A549 (cell line): ENCODE measurements around the gene TRIM7. TPM values are rescaled to one million over a fixed set of nuclear protein-coding genes. Genes with fewer than 3 reads are reported as not detected.

ENCODE experiments used
- ATAC-seq, 2 experiments: fragments of 200-7000 bp in 1 of 2; fragments of >200 bp in 1 of 2; cut with Nextera tagmentation in 1 of 2; cut with Tn5 transposase in 1 of 2; 3 replicates each; pipeline versions ENCODE4 v1.8.0 to v1.9.1; 2018 to 2020; ENCODE audit warnings: mild to moderate bottlenecking in 1 of 2, moderate library complexity in 1 of 2
- CTCF ChIA-PET: fragments of 300-600 bp; sonication (Branson Sonifier 250); formaldehyde crosslinking; extraction: SDS; loops from one replicate; lab custom pipeline; 2021; ENCODE audit warnings: antibody characterized with exemption, inconsistent platforms; lab: Yijun Ruan, JAX
- POLR2A ChIA-PET: fragments of 350-600 bp; formaldehyde crosslinking; extraction: SDS; loops from one replicate; lab custom pipeline; 2021; ENCODE audit warnings: antibody characterized with exemption, inconsistent platforms; lab: Yijun Ruan, JAX
- DNase-seq, 2 experiments: peaks; one replicate each; pipeline versions ENCODE4 v3.0.0 to v3.0.0-alpha.2; 2011 to 2016; ENCODE audit warnings: low read depth in 1 of 2, low spot score in 1 of 2
- FAIRE-seq: peaks from 2 replicates; lab custom pipeline; 2011; peaks lifted over from hg19 to GRCh38; lab: Jason Lieb, UNC
- H3K27ac ChIP-seq, 2 experiments: fragments of >200 bp; sonication (Bioruptor Twin); formaldehyde crosslinking; 3 replicates each; pipeline ENCODE4 v1.5.1; 2016 to 2017
- H3K4me1 ChIP-seq: fragments of >200 bp; sonication (Bioruptor Twin); formaldehyde crosslinking; 3 replicates; pipeline ENCODE4 v1.6.1; 2016
- H3K4me2 ChIP-seq: fragments of >200 bp; sonication (Bioruptor Twin); formaldehyde crosslinking; 3 replicates; pipeline ENCODE4 v1.6.1; 2016
- H3K4me3 ChIP-seq: fragments of >200 bp; sonication (Bioruptor Twin); formaldehyde crosslinking; 3 replicates; pipeline ENCODE4 v1.5.1; 2016
- H3K9me3 ChIP-seq: fragments of >200 bp; sonication (Bioruptor Twin); formaldehyde crosslinking; 3 replicates; pipeline ENCODE4 v1.6.1; 2016
- BHLHE40 ChIP-seq: IDR thresholded peaks from 2 replicates; pipeline ENCODE4 v1.6.1; 2012; ENCODE audit warnings: low read depth, low read length, inconsistent platforms
- ESRRA ChIP-seq: fragments of 150-350 bp; IDR thresholded peaks from 2 replicates; pipeline ENCODE4 v1.6.1; 2014; ENCODE audit warnings: mild to moderate bottlenecking, low read length, borderline replicate concordance
- FOSB ChIP-seq: fragments of 250-450 bp; sonication (Bioruptor Pico); IDR thresholded peaks from 2 replicates; pipeline ENCODE4 v1.5.0; 2020; ENCODE audit warnings: mild to moderate bottlenecking, moderate library complexity
- GATA3 ChIP-seq: IDR thresholded peaks from 2 replicates; pipeline ENCODE4 v1.6.1; 2012; ENCODE audit warnings: borderline replicate concordance
- HEYL ChIP-seq: fragments of 250-450 bp; sonication (Bioruptor Pico); IDR thresholded peaks from 2 replicates; pipeline ENCODE4 v1.8.0; 2021; ENCODE audit warnings: mild to moderate bottlenecking, moderate library complexity
- HOXB5 ChIP-seq: fragments of 250-450 bp; sonication (Bioruptor Pico); IDR thresholded peaks from 2 replicates; pipeline ENCODE4 v1.5.0; 2020; ENCODE audit warnings: mild to moderate bottlenecking, moderate library complexity
- JUN ChIP-seq, 2 experiments: fragments of >200 bp; sonication (Bioruptor Twin); formaldehyde crosslinking; IDR thresholded peaks; 2 replicates in 1 of 2; 3 replicates in 1 of 2; pipeline ENCODE4 v1.6.1; 2016 to 2017
- KDM1A ChIP-seq: fragments of 200-600 bp; sonication (generic); IDR thresholded peaks from 2 replicates; pipeline ENCODE4 v1.6.1; 2016; ENCODE audit warnings: low read depth, mild to moderate bottlenecking
- MAX ChIP-seq: IDR thresholded peaks from 2 replicates; pipeline ENCODE4 v1.6.1; 2012
- MYC ChIP-seq: IDR thresholded peaks from 2 replicates; pipeline ENCODE4 v1.6.1; 2012; ENCODE audit warnings: mild to moderate bottlenecking, inconsistent platforms, low read length, improper control_type of control experiment, borderline replicate concordance
- POLR2AphosphoS2 ChIP-seq: conservative IDR thresholded peaks from 2 replicates; pipeline ENCODE4 v1.6.1; 2012; ENCODE audit warnings: low read length, improper control_type of control experiment, inconsistent platforms
- RAD21 ChIP-seq, 2 experiments: fragments of >200 bp in 1 of 2; sonication (Bioruptor Twin) in 1 of 2; formaldehyde crosslinking in 1 of 2; IDR thresholded peaks in 1 of 2; conservative IDR thresholded peaks in 1 of 2; 2 replicates in 1 of 2; 3 replicates in 1 of 2; pipeline ENCODE4 v1.6.1; 2012 to 2018; ENCODE audit warnings: inconsistent platforms in 1 of 2
- RARB ChIP-seq: fragments of 250-450 bp; sonication (Bioruptor Pico); IDR thresholded peaks from 2 replicates; pipeline ENCODE4 v1.8.0; 2021; ENCODE audit warnings: mild to moderate bottlenecking, moderate library complexity
- TP53 ChIP-seq: fragments of 250-450 bp; sonication (Bioruptor Pico); IDR thresholded peaks from 2 replicates; pipeline ENCODE4 v1.5.0; 2021; ENCODE audit warnings: mild to moderate bottlenecking, moderate library complexity
- ZC3H11A ChIP-seq: fragments of 450-650 bp; IDR thresholded peaks from 2 replicates; pipeline ENCODE4 v1.6.1; 2014; ENCODE audit warnings: antibody characterized with exemption, mild to moderate bottlenecking
- ZNF302 ChIP-seq: fragments of 250-450 bp; sonication (Bioruptor Pico); IDR thresholded peaks from 2 replicates; pipeline ENCODE4 v1.9.0; 2021; ENCODE audit warnings: inconsistent platforms, mild to moderate bottlenecking, moderate library complexity
- WGBS: methylation state at CpG from one replicate; pipeline ENCODE4 v1.1.6; 2017; ENCODE audit errors: missing lambda C conversion rate; 5-methylcytosine and 5-hydroxymethylcytosine counted together
- polyA plus RNA-seq, 4 experiments: library from polyadenylated mRNA; depleted of rRNA in 3 of 4; stranded (reverse); fragments of >200 nt; fragmentation: RNase III in 1 of 4; extraction: RNeasy Plus Mini Kit Qiagen cat#74134 plus additional on column Dnase treatment in 1 of 4; gene quantifications; 2 replicates in 3 of 4; 3 replicates in 1 of 4; pipeline ENCODE4 v1.2.3, GENCODE V29; 2011 to 2017
- TF ChIP-seq, protein P1 (sequence below): fragments of 450-650 bp; IDR thresholded peaks from 2 replicates; pipeline ENCODE4 v1.6.1; 2014; ENCODE audit warnings: antibody characterized with exemption
- TF ChIP-seq, protein P2 (sequence below): IDR thresholded peaks from 2 replicates; pipeline ENCODE4 v1.6.1; 2012; ENCODE audit warnings: low read depth, borderline replicate concordance
- TF ChIP-seq, protein P3 (sequence below): fragments of 200-600 bp; sonication (generic); IDR thresholded peaks from 2 replicates; pipeline ENCODE4 v1.6.1; 2016; ENCODE audit warnings: antibody characterized with exemption, mild to moderate bottlenecking, moderate library complexity
- TF ChIP-seq, protein P4 (sequence below): fragments of 250-450 bp; sonication (Bioruptor Pico); IDR thresholded peaks from 2 replicates; pipeline ENCODE4 v1.5.0; 2020; ENCODE audit warnings: low read depth, mild to moderate bottlenecking, moderate library complexity

TRIM7 gene
- polyA plus RNA-seq, 2 of the 4 experiments (the other 2 are of a cell fraction), result 21.8 to 30.7 TPM

DNA sequence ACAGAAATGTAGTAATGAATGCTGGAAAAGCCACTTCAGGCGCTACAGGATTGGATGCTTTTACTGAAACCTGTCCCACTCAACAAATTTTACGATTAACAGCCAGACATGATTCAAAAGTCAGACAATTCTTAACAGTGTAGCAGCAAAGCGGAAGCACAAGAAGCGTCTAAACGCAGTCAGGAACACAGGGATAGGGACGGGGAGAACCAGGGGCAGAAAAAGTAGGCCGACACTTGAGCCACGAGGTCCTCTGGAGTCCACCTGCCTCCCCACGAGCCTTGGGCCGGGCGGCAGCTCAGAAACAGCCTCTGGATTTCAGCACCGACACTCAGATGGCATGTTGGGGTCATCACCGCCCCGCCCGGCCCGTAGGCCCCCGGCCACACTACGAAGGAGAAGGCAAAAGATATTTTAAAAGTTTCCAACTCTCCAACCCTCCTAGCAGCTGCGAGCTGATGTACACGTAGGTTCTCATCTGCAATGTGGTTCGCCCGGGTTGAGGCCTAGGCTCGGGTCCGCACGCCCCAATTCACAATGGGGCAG is 38.1 kb upstream of the TRIM7 start:
- Histone ChIP-seq H3K4me1 (peaks cover 50% of the 10 kb centered on the region), H3K4me3 (peak overlapping the region; percentile 82), H3K4me2 (peak overlapping the region; percentile 90), H3K27ac (peak overlapping the region; percentile 91 to 97), H3K9me3 (no peaks in the 10 kb centered on the region)
- TF ChIP-seq, protein P1, sequence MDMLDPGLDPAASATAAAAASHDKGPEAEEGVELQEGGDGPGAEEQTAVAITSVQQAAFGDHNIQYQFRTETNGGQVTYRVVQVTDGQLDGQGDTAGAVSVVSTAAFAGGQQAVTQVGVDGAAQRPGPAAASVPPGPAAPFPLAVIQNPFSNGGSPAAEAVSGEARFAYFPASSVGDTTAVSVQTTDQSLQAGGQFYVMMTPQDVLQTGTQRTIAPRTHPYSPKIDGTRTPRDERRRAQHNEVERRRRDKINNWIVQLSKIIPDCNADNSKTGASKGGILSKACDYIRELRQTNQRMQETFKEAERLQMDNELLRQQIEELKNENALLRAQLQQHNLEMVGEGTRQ, result 0 out of 2 replicates have a peak, but pooled peaks have one; percentile 3
- no peak for TF ChIP-seq HOXB5 (CRISPR knock-in tag)
- TF ChIP-seq, protein P2, sequence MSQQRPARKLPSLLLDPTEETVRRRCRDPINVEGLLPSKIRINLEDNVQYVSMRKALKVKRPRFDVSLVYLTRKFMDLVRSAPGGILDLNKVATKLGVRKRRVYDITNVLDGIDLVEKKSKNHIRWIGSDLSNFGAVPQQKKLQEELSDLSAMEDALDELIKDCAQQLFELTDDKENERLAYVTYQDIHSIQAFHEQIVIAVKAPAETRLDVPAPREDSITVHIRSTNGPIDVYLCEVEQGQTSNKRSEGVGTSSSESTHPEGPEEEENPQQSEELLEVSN, result 0 out of 2 replicates have a peak, but pooled peaks have one; percentile 1
- CTCF ChIA-PET, result interaction anchor here (1.2 kb wide), 1 partner anchor 15 kb away, joined by 3 read pairs; no protein-coding TSS in a partner anchor
- ATAC-seq (no peak), DNase-seq (no peak), FAIRE-seq (no peak)
- WGBS, result under 1% methylated on average over 25 of the region's 25 CpGs
- POLR2A ChIA-PET, result interaction anchor here (1.1 to 3.1 kb wide), 4 partner anchors 19 to 58 kb away, joined by 3 to 9 read pairs (median 7); partner anchors contain the start of gene TRIM41

GRCh38 chr5:181242031-181242451 is 37.0 kb upstream of the TRIM7 start:
- H3K27ac ChIP-seq, result peak overlapping the region; percentile 91 to 97
- FAIRE-seq, result no peak
- ATAC-seq, result no peak
- H3K4me3 ChIP-seq, result peak overlapping the region; percentile 82
- H3K9me3 ChIP-seq, result no peaks in the 10 kb centered on the region
- DNase-seq, result no peak
- peak overlapping the region; percentile 90 for H3K4me2 ChIP-seq
- POLR2A ChIA-PET, result interaction anchor here (1.1 to 3.1 kb wide), 3 partner anchors 18 to 57 kb away, joined by 3 to 9 read pairs (median 5); partner anchors contain the start of gene TRIM41
- WGBS, result 17% methylated on average over 6 of the region's 6 CpGs
- CTCF ChIA-PET, result interaction anchor here (0.9 to 1.7 kb wide), 3 partner anchors 9 to 19 kb away, joined by 3 to 6 read pairs (median 5); partner anchors contain the start of gene TRIM41
- TF ChIP-seq GATA3, result no peak
- no peak for TF ChIP-seq ZC3H11A
- no peak for TF ChIP-seq KDM1A
- TF ChIP-seq, protein P3, sequence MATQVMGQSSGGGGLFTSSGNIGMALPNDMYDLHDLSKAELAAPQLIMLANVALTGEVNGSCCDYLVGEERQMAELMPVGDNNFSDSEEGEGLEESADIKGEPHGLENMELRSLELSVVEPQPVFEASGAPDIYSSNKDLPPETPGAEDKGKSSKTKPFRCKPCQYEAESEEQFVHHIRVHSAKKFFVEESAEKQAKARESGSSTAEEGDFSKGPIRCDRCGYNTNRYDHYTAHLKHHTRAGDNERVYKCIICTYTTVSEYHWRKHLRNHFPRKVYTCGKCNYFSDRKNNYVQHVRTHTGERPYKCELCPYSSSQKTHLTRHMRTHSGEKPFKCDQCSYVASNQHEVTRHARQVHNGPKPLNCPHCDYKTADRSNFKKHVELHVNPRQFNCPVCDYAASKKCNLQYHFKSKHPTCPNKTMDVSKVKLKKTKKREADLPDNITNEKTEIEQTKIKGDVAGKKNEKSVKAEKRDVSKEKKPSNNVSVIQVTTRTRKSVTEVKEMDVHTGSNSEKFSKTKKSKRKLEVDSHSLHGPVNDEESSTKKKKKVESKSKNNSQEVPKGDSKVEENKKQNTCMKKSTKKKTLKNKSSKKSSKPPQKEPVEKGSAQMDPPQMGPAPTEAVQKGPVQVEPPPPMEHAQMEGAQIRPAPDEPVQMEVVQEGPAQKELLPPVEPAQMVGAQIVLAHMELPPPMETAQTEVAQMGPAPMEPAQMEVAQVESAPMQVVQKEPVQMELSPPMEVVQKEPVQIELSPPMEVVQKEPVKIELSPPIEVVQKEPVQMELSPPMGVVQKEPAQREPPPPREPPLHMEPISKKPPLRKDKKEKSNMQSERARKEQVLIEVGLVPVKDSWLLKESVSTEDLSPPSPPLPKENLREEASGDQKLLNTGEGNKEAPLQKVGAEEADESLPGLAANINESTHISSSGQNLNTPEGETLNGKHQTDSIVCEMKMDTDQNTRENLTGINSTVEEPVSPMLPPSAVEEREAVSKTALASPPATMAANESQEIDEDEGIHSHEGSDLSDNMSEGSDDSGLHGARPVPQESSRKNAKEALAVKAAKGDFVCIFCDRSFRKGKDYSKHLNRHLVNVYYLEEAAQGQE, result no peak
- no peak for TF ChIP-seq FOSB
- TF ChIP-seq, protein P4, sequence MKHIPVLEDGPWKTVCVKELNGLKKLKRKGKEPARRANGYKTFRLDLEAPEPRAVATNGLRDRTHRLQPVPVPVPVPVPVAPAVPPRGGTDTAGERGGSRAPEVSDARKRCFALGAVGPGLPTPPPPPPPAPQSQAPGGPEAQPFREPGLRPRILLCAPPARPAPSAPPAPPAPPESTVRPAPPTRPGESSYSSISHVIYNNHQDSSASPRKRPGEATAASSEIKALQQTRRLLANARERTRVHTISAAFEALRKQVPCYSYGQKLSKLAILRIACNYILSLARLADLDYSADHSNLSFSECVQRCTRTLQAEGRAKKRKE, result no peak
- no peak for TF ChIP-seq TP53 (CRISPR knock-in tag)
- TF ChIP-seq POLR2AphosphoS2, result no peak
- TF ChIP-seq ZNF302, result no peak
- no peak for TF ChIP-seq ESRRA
- no peak for TF ChIP-seq MYC
- no peak for TF ChIP-seq RAD21 (conservative IDR thresholded peaks at IDR 0.05 in 1 of 2, IDR thresholded peaks at IDR 0.05 in 1 of 2)
- TF ChIP-seq HEYL, result no peak
- TF ChIP-seq JUN (IDR thresholded peaks at IDR 0.05), result no peak; a peak in 1 of 5 replicates
- TF ChIP-seq RARB, result no peak
- no peak for TF ChIP-seq BHLHE40
- TF ChIP-seq, protein P1, result no peak
- no peak for TF ChIP-seq MAX
- peaks cover 45% of the 10 kb centered on the region for H3K4me1 ChIP-seq
